ENCODE data around the gene MICALL2.

MICALL2 gene

DNA sequence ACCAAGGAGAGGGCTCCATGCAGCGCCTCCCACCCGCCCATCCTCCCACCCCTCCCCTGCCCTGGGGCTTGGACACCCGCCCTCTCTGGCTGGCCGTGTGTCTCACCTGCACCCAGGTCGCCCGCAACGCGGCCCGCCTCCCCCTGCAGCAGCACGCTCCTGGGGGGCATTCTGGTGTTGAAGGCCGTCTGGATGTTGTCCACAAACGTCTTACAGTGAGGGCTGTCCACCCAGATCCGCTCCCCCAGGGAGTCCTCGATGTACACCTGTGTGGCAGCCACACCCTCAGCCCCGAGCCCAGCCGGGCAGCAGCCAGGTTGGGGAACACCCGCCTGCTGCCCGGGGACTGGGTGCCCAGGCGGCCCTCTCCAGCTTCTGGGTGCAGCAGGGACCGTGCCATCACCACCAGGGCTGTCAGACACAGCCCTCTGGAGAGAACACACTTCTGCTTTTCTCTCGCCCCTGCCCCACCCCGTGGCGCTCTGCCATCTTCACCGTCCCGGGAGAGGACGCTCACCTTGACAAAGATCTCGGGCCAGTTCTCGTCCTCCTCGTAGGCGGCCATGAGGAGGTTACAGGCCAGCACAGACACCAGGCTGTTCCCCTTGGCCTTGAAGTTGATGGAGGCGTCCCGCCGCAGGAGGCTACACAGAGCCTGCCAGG lies 40.2 kb upstream of the MICALL2 start:
- Histone ChIP-seq H3K36me3 (ENCODE audit: control insufficient read depth, insufficient read depth, low read length) (peaks cover 66% of the 10 kb centered on the region), H3K4me1 (ENCODE audit: control insufficient read depth, insufficient read depth, low read length, poor library complexity, severe bottlenecking) (no peaks in the 10 kb centered on the region), H3K9me3 (ENCODE audit: control insufficient read depth, low read length) (no peaks in the 10 kb centered on the region), H3K4me3 (ENCODE audit: extremely low read depth, insufficient read depth, low read length, poor library complexity, severe bottlenecking) (no peak overlapping the region), H3K27ac (ENCODE audit: low read depth, low read length, severe bottlenecking) (no peak overlapping the region)
- WGBS, 2 experiments (ENCODE audit: insufficient coverage in 2 of 2): 96 to 98% methylated on average over 22 to 31 of the region's 33 CpGs

DNA sequence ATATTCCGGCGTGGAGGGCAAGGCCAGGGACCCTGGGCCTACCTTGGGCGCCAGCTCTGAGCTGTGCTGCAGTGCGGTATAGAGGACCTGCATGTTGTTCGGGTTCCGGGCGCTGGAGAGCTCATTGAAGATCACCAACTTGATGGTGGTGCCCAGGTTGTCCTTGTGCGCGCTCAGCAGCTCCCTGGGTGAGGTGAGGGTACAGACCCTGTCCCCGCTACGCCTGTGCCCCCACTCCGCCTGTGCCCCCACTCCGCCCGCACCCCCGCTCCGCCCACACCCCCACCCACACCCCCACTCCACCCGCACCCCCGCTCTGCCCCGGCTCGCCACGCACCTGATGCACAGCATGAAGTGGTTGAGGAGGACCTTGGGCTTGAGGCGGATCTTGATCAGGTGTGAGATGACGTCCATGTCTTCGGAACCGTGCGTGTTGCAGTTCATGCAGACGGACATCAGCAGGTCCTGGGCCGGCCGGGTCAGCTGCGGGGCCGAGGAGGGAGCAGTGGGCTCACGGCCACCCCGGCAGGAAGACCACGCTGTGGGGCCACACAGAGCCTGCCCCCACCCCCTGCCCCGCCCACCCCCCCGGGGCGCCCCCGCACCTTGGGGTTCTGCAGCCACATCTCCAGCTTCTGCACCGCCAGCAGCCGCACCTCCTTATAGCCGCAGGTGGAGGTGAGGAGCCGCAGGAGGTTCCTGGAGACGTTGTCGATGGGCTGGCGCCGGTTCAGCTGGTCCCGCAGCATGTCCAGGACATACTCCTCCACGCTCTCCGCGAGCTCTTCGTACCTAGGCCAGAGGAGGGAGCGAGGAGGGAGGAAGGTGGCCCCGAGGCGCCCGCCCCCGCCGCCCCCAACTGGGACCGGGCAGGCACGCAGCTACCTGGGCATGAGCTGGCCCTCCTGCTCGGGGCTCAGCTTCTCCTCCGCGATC lies 39.4 kb upstream of the MICALL2 start:
- Histone ChIP-seq H3K36me3 (ENCODE audit: control insufficient read depth, insufficient read depth, low read length) (peaks cover 74% of the 10 kb centered on the region), H3K27ac (ENCODE audit: low read depth, low read length, severe bottlenecking) (no peak overlapping the region)
- 98 to 99% methylated on average over 36 of the region's 62 CpGs for WGBS, 2 experiments (ENCODE audit: insufficient coverage in 2 of 2)

DNA sequence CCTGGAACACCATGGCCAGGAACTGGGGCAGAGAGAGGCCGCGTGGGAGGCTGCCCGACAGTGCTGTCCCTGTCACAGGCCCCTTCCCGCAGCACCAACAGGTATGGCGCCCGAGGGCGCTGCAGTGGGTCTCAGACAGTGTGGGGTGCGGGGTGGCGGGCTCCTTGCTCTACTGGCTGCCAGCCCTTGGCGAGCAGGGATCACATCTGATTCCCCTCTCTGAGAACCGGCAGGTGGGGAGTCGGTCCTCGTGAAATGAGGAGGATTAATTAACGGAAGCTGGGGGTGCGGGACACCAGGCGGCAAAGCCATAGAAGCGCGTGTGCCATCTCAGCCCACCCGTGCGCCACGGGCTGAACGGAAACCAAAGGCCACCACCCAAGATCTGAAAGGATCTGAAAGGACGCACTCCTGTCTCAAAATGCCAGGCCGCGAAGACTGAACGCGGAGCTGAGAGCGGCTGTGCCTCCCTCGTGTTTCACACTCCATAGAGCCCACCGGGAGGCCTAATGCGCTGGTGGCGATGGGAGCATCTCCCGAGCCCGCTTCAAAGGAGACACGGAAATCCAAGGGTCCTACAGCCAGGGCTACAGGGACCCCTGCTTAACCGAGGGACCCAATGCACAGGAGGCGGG lies 38.1 kb upstream of the MICALL2 start:
- WGBS, 2 experiments (ENCODE audit: insufficient coverage in 2 of 2): 94 to 95% methylated on average over 34 to 36 of the region's 37 CpGs
- no peak overlapping the region for H3K27ac ChIP-seq (ENCODE audit: low read depth, low read length, severe bottlenecking)
- no peaks in the 10 kb centered on the region for H3K4me1 ChIP-seq (ENCODE audit: control insufficient read depth, insufficient read depth, low read length, poor library complexity, severe bottlenecking)
- no peaks in the 10 kb centered on the region for H3K9me3 ChIP-seq (ENCODE audit: control insufficient read depth, low read length)
- peaks cover 77% of the 10 kb centered on the region for H3K36me3 ChIP-seq (ENCODE audit: control insufficient read depth, insufficient read depth, low read length)
- no peak overlapping the region for H3K4me3 ChIP-seq (ENCODE audit: extremely low read depth, insufficient read depth, low read length, poor library complexity, severe bottlenecking)

More for the DNA sequence above, 39.4 kb upstream of the MICALL2 start:
- H3K4me3 ChIP-seq (ENCODE audit: extremely low read depth, insufficient read depth, low read length, poor library complexity, severe bottlenecking): no peak overlapping the region
- H3K9me3 ChIP-seq (ENCODE audit: control insufficient read depth, low read length): no peaks in the 10 kb centered on the region
- no peaks in the 10 kb centered on the region for H3K4me1 ChIP-seq (ENCODE audit: control insufficient read depth, insufficient read depth, low read length, poor library complexity, severe bottlenecking)

DNA sequence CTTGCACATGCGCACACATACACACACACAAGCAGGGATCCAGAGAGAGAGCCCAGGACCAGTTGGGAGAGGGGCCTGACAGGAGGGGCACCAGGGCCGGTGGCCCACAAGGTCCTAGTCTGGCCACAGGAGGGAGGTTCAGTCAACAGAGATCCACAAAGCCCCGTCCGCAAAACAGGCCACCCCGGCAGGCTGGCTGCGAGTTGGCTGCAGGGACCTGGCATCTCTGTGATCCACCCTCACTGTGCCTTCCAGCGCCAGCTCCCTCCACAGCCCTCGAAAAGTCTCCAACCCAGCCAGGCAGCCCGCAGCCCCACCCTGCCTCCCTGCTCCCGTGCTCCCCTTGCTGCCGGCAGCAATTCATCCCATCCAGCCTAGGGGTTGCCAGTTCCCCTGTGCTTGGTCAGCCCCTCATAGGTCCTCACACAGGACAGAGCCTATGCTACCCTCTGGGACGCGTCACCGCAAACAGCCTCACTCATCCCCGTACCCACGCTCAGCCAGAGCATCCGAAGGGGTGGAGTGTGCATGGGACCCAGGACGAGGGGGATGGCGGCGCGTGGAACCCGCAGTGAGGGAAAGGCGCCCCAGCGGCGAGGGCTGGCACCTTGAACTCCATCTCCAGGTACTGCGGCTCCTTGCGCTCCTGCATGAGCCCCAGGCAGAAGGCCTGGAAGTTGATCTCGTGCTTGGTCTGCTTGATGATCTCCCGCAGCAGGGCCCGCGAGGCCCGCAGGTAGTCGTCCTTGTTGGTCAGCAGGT lies 37.4 kb upstream of the MICALL2 start:
- H3K27ac ChIP-seq (ENCODE audit: low read depth, low read length, severe bottlenecking): no peak overlapping the region
- H3K4me1 ChIP-seq (ENCODE audit: control insufficient read depth, insufficient read depth, low read length, poor library complexity, severe bottlenecking): no peaks in the 10 kb centered on the region
- H3K9me3 ChIP-seq (ENCODE audit: control insufficient read depth, low read length): no peaks in the 10 kb centered on the region
- peaks cover 77% of the 10 kb centered on the region for H3K36me3 ChIP-seq (ENCODE audit: control insufficient read depth, insufficient read depth, low read length)
- WGBS, 2 experiments (ENCODE audit: insufficient coverage in 2 of 2): 96 to 97% methylated on average over 32 to 33 of the region's 33 CpGs
- no peak overlapping the region for H3K4me3 ChIP-seq (ENCODE audit: extremely low read depth, insufficient read depth, low read length, poor library complexity, severe bottlenecking)

DNA sequence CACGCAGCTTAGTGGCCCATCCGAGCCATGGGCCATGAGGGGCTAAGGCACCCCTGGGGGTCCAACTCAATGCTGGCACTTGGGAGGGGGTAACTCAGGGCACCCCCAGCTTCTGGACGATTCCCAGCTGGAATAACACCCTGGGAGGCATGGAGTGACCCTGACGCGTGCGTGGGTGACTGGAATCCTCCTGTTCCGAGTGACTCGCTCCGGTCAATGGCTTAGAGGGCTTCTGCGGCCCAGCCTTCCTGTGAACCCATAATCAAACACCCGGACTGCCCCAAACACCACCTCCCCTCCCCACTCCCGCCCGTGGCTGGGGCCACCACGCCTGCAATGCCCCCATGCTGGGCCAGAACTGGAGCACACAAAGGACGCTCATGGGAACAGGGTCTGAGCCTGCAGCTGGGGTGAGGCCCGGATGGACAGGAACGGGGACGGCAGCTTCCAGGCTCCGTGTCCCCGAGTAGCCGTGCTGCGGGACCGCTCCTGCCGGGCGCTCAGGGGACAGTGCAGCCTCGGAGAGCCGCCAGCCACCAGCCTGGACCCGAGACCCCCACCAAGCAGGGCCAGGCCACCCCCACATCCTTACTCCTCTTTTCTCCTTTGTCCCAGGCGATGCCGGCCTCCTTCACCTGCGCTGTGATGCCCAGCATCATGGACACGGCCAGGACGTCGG lies 36.4 kb upstream of the MICALL2 start:
- no peaks in the 10 kb centered on the region for H3K9me3 ChIP-seq (ENCODE audit: control insufficient read depth, low read length)
- H3K36me3 ChIP-seq (ENCODE audit: control insufficient read depth, insufficient read depth, low read length): peaks cover 80% of the 10 kb centered on the region
- H3K4me3 ChIP-seq (ENCODE audit: extremely low read depth, insufficient read depth, low read length, poor library complexity, severe bottlenecking): no peak overlapping the region
- no peak overlapping the region for H3K27ac ChIP-seq (ENCODE audit: low read depth, low read length, severe bottlenecking)
- WGBS, 2 experiments (ENCODE audit: insufficient coverage in 2 of 2): 92 to 96% methylated on average over 20 to 28 of the region's 34 CpGs
- no peaks in the 10 kb centered on the region for H3K4me1 ChIP-seq (ENCODE audit: control insufficient read depth, insufficient read depth, low read length, poor library complexity, severe bottlenecking)

DNA sequence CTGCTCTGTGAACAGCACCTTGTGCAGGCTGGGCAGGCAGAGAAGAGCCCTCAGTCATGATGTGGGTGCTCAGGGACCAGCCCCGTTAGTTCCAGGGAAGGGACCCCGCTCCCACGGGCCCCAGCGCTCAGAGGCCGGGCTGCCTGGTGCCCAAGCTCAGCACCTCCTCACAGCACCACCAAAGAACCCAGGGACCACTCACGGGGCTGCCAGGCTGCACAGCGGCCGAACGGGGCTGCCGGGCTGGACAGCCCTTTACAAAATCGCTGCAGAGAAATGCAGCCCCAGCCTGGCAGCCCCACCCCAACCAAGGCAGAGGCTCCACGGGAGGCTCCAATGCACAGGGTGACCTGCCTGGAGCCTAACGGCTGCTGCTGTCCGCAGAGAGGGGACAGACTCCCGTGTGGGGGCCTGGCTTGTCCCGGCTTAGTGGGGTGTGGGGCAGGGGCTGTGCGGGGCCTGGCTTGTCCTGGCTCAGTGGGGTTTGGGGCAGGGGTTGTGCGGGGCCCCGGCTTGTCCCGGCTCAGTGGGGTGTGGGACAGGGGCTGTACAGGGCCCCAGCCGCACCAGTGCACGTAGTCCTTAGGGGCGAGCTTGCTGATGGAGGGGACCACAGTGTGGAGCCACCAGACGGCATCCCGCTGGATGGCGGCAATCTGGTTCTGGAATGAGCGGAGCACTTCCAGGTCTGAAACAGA lies 35.7 kb upstream of the MICALL2 start:
- Histone ChIP-seq H3K9me3 (ENCODE audit: control insufficient read depth, low read length) (no peaks in the 10 kb centered on the region), H3K4me3 (ENCODE audit: extremely low read depth, insufficient read depth, low read length, poor library complexity, severe bottlenecking) (no peak overlapping the region), H3K36me3 (ENCODE audit: control insufficient read depth, insufficient read depth, low read length) (peaks cover 79% of the 10 kb centered on the region), H3K4me1 (ENCODE audit: control insufficient read depth, insufficient read depth, low read length, poor library complexity, severe bottlenecking) (no peaks in the 10 kb centered on the region), H3K27ac (ENCODE audit: low read depth, low read length, severe bottlenecking) (no peak overlapping the region)
- WGBS, 2 experiments (ENCODE audit: insufficient coverage in 2 of 2): 97 to 99% methylated on average over 14 to 23 of the region's 27 CpGs

DNA sequence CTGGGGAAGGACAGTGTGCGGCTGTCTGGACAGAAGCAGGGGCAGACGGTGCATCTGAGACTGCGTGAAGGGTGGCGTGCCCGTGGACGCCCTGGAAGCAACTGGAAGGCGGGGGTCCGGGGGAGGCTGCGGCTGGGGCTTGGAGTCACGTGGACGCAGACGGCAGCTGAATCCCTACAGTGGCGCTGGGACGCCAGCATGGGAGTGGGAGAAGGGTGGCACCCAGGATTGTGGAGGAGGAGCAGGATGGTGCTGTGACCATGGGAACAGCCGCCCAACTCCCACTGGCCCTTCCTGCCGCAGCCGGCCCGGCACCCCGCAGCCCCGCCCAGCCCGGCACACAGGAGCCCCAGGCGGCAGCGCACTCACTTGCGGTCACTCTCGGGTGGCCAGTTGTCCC lies 35.2 kb upstream of the MICALL2 start:
- 93 to 95% methylated on average over 23 to 25 of the region's 25 CpGs for WGBS, 2 experiments (ENCODE audit: insufficient coverage in 2 of 2)
- no peaks in the 10 kb centered on the region for H3K9me3 ChIP-seq (ENCODE audit: control insufficient read depth, low read length)
- no peak overlapping the region for H3K4me3 ChIP-seq (ENCODE audit: extremely low read depth, insufficient read depth, low read length, poor library complexity, severe bottlenecking)
- no peak overlapping the region for H3K27ac ChIP-seq (ENCODE audit: low read depth, low read length, severe bottlenecking)
- no peaks in the 10 kb centered on the region for H3K4me1 ChIP-seq (ENCODE audit: control insufficient read depth, insufficient read depth, low read length, poor library complexity, severe bottlenecking)
- H3K36me3 ChIP-seq (ENCODE audit: control insufficient read depth, insufficient read depth, low read length): peaks cover 80% of the 10 kb centered on the region

DNA sequence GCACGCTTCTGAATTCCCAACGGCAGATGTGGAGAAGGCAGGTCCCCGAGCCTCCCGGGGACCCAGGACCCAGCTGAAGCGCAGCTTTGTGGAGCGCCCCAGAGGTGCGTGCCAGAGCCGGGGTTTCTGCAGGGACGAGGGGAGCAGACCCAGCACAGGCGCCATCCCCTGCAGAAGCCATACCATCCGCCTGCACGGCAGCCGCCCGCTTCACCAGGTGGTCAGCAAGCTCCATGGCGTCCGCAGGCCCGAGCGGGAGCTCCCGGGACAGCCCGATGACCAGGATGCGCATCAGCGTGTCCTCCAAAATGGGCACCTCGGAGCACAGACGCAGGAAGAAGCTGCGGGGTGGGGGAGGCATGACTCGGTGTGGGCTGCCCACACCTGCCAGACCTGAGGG lies 34.3 kb upstream of the MICALL2 start:
- H3K36me3 ChIP-seq (ENCODE audit: control insufficient read depth, insufficient read depth, low read length): peaks cover 86% of the 10 kb centered on the region

DNA sequence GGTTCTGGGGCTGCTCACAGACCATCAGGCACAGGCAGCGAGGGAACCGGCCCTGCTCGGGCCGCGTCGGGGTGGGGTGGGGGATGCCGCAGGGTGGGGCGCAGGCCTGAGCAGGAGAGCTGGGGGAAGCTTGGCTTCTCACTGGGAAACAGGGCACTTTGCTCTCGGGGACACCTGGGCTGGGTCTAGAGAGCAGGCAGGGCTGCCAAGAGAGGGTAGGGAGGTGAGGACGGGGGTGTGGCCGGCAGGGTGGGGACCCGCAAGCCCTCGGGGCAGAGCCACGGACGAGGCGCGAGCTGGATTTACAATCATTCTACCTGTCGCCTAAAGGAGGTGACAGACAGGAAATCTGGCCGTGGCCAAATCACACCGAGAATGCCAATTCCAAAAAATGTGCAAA lies 33.9 kb upstream of the MICALL2 start:
- Histone ChIP-seq H3K4me3 (ENCODE audit: extremely low read depth, insufficient read depth, low read length, poor library complexity, severe bottlenecking) (no peak overlapping the region), H3K9me3 (ENCODE audit: control insufficient read depth, low read length) (no peaks in the 10 kb centered on the region), H3K4me1 (ENCODE audit: control insufficient read depth, insufficient read depth, low read length, poor library complexity, severe bottlenecking) (no peaks in the 10 kb centered on the region), H3K27ac (ENCODE audit: low read depth, low read length, severe bottlenecking) (no peak overlapping the region), H3K36me3 (ENCODE audit: control insufficient read depth, insufficient read depth, low read length) (peaks cover 86% of the 10 kb centered on the region)
- 98 to 99% methylated on average over 10 to 19 of the region's 20 CpGs for WGBS, 2 experiments (ENCODE audit: insufficient coverage in 2 of 2)

More for the DNA sequence above, 34.3 kb upstream of the MICALL2 start:
- Histone ChIP-seq H3K9me3 (ENCODE audit: control insufficient read depth, low read length) (no peaks in the 10 kb centered on the region), H3K4me3 (ENCODE audit: extremely low read depth, insufficient read depth, low read length, poor library complexity, severe bottlenecking) (no peak overlapping the region), H3K27ac (ENCODE audit: low read depth, low read length, severe bottlenecking) (no peak overlapping the region), H3K4me1 (ENCODE audit: control insufficient read depth, insufficient read depth, low read length, poor library complexity, severe bottlenecking) (no peaks in the 10 kb centered on the region)
- WGBS, 2 experiments (ENCODE audit: insufficient coverage in 2 of 2): 97% methylated on average over 26 of the region's 26 CpGs

All from mesodermal cell (in vitro differentiated cells).